DMS53 treated with DMSO at 0.1 percent for 48 hours (cell line): ENCODE measurements around the gene MRPL12.

ENCODE experiments used
- DNase-seq: peaks from one replicate; lab custom pipeline; 2025; ENCODE audit not compliant: unreplicated experiment; lab: John Stamatoyannopoulos, UW

Gene MRPL12

DNA sequence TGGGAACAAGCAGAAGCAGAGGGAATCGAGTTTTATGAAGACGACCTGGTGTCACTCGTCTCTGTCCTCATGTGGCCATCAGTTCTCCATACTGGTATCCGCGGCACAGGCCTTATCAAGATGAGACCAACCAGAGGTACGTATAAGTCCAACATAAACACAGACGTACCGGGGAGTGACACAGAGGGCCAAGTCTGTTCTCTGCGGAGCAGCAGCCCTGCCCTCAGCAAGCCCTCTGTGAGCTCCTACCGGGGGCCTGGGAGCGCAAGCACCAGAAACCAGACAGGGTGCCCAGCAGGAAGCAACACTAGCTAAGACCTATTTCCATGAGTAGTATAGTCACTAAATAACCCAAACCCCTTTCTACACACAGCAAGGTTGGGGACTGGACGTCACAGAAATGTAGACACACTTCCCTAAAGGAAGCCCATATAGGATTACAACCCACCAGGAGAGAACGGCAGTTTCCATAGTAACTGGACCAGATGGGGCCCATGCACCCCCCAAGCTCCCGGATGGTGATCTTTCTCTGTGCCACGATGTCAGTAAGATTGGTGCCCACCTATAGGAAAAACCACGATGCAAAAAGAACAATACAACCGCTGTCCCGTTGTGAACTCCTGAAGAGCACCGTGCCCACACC lies 20.5 kb upstream of the MRPL12 start:
- no peak for DNase-seq

DNA sequence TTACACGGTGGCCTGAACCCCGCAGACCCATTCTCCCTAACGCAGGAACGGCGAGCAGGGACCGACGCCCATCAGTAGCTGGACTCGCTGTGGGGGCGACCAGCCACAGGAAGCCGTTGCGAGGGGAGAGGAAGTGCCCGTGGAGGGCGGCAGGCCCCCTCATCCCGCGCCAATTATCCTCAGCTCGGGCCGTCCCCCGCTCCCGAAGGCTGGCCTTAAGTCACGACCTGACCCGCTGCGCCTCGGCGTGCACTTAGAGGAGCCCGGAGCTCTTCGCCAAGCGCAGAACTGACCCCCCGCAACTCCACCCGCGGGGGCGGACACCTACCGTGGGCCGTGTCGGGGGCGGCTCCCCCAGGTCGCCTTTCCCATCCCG lies 20.0 kb upstream of the MRPL12 start:
- no peak for DNase-seq

DNA sequence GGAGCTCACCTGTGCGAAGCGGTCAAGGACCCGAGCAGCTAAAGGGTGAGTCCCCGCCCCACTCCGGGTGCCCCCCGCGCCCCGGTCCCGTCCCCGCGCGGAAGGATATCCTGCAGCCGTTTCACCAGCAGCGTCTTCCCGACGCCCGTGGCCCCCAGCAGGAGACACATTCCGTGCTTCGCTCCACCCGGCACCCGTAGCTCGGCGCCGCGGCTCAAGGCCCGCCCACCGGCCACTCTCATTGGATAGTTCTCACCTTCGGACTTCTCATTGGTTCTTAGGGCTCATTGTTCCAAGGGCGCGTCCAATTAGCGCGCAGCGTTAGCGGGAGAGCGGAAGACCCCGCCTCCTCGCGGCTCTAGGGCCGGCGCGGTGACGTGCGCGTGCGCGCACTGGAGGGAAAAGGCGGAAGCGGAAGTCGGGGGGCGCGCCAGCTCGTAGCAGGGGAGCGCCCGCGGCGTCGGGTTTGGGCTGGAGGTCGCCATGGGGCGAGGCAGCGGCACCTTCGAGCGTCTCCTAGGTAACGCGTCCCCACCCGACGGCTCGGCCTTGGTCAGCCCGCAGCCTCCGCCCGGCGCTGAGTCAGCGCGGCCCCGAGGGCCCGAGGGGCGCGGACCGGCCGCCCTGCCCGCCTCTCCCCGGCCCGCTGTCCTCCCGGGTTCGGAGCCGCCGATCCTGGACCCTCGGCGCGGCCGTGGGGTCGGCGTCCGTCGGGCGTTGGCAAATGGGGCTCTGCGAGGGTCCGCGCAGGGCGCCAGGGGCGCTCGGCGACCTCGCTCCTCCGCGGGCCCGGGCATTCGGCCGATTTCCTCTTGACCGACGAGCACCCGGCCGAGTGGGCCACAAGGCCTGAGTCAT lies 19.4 kb upstream of the MRPL12 start, which contains the start of the genes ARL16 and HGS:
TSS of gene ARL16 (minus strand) at position 214 of the 858 bp plus-strand sequence. CDS start at position 170, 44 bp downstream.
TSS of gene HGS (plus strand) at position 428 of the 858 bp plus-strand sequence. CDS start at position 484, 56 bp downstream.
- peak; percentile 96 for DNase-seq

DNA sequence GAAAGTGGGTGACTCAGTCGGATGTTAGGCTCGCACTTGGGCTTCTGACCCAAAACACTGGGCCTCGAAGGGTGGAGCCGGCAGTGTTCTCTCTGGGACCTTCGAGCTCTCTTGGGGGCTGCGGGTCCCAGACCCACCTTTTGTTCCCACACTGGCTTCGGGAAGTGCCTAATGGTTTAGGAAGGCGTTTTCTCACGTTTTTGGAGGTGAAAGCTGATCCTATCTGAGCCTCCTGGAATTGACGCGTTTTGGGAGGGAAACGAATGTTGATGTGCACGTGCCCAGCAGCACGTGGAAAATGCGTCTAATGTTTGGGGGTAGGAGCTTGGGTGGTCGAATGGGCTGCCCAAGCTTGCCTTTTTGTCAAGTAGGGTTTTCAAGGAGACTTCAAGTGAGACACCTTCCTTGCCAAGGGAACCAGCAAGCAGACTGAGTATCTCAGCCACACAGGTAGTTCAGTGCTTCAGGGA lies 18.7 kb upstream of the MRPL12 start:
- no peak for DNase-seq

DNA sequence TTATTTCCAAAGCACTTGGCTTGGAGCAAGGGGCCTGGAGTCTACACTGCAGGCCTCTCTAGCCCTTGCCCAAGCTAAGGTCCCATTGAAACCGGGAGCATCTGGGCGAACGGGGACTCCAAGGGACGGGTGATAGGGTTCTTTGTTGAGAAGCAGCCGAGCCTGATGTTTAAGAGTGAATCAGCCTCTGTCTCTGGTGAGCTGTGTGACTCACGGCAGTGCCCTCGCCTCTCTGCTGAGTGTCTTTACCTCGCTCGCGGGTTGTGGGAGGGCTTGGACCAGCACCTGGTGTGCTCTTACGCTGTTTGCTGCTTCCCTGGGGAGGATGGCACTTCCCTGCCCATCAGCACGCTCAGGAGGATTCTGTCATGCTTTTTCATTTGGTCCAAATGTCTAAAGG lies 18.1 kb upstream of the MRPL12 start:
- no peak for DNase-seq

DNA sequence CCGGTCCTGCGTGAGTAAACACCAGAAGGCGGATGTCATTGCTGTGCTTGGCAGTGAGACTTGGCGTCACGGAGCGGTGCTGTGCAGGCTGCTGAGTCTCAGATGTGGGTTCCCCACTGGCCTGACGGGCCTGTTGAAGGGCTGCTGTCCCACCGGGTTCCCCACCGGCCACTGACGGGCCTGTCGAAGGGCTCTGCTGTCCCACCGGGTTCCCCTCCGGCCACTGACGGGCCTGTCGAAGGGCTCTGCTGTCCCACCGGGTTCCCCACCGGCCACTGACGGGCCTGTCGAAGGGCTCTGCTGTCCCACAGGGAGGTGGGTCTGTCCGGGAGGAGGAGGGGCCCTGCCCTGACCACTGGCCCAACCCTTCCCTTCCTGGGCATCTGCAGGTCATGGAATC lies 16.6 kb upstream of the MRPL12 start:
- no peak for DNase-seq

DNA sequence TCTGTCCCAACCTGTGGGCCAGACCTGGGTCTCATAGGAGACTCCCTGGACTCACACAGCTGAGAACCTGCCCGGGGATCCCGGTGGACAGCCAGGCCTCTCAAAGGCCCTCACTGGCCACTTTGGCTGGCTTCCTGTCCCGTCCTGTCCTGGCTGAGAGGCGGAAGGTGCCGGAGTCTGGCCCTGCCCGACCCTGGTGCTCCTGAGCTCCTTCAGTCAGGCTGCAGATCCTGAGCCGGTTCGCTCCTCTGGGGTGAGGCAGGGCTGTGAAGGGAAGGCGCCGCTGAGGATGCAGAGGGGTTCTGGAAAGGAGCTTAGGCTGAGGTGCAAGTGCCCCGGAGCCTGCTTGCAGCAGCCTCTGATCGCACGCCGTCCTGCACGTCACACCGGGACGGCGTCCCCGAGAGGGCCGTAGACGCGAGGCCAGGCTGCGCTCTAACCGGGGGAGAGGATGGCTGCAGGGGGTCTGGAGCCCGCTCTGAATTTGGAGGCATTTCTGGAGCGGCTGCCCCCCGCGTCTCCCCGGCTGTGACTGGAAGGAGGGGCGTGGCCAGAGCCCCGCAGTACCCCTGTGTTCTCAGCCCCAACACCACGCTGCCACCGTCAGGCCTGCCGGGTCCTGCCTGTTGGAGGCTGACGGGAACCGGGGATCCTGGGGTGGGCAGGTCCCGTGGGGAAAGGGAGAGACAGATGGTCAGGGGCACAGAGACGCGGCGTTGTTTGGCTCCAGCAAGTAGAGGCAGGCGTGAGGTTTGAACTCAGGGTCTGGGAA lies 15.2 kb upstream of the MRPL12 start:
- DNase-seq = no peak

DNA sequence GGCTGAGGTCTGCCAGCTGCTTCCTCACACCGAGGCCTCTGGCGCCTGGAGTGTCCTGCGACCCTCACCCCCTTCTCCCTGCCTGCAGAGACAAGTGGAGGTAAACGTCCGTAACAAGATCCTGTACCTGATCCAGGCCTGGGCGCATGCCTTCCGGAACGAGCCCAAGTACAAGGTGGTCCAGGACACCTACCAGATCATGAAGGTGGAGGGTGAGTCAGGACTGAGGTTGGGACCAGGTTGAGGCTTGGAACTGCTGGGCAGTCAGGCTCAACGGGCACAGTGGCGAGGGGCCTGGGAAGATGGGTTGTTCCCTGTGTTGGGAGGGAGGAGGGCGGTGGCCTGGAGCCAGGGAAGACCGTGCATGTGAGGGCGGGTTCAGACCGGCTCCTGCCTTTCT lies 14.6 kb upstream of the MRPL12 start:
- DNase-seq = no peak

DNA sequence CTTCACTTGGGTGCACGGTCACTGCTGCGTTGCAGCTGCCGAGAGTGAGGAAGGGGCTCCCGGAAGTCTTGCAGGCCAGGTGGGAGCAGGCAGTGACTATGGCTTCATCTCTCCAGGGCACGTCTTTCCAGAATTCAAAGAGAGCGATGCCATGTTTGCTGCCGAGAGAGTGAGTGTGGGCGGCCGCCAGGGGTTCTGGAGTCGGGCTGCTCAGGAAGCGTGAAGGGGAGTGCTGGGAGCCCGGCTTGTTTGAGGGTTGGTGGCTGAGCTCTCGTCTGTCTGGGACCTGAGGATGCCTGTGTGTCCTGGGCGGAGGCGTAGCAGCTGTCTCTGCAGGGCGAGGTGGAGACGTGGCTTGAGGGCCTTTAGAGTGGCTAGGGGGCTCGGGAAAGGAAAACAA lies 13.1 kb upstream of the MRPL12 start:
- no peak for DNase-seq

DNA sequence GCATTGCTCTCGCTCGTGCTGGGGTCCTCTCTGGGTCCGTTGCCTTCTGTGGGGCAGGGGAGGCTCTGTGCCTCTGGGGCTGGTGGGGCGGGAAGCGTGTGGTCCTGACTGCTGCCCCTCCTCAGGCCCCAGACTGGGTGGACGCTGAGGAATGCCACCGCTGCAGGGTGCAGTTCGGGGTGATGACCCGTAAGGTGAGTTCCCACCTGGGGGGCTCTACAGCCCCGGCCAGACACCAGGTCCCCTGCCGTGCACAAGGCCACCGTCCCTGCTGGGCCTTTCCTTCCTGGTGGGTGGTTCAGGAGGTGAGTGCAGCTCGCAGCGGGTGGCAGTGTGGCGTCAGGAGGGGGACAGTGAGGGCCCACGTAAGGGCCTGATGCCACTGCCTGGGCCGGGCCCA lies 12.6 kb upstream of the MRPL12 start:
- DNase-seq = no peak

DNA sequence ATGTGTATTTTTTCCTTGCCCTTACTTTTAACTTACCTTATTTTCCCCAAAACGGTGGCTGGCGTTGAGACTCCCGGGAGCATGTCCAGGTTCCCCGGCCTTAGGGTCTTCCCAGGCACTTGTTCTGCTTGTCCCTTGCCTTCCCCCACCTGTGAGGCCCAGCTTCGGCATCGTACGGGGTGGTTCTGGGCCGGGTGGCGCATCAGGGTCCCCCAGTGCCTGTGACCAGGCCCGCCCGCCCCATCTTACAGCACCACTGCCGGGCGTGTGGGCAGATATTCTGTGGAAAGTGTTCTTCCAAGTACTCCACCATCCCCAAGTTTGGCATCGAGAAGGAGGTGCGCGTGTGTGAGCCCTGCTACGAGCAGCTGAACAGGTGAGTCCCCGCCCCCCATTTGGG lies 12.0 kb upstream of the MRPL12 start:
- no peak for DNase-seq

DNA sequence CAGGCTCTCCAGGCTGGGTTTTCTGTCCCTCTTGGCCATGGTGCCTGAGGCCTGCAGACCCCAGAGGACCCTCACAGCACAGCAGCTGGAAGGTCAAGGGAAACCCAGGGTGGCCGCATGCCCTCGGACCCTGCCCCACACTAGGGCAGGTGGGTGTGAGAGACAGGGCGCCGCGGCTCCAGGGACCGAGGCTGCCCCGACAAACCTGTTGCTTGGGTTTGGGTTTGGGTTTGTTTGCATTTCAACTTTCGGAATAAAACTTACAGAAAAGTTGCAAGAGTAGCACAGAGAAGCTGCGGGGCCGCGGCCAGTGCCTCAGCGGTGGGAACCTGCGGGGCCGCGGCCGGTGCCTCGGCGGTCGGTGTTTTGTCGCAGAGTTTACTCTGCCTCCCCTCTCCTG lies 11.6 kb upstream of the MRPL12 start:
- no peak for DNase-seq

DNA sequence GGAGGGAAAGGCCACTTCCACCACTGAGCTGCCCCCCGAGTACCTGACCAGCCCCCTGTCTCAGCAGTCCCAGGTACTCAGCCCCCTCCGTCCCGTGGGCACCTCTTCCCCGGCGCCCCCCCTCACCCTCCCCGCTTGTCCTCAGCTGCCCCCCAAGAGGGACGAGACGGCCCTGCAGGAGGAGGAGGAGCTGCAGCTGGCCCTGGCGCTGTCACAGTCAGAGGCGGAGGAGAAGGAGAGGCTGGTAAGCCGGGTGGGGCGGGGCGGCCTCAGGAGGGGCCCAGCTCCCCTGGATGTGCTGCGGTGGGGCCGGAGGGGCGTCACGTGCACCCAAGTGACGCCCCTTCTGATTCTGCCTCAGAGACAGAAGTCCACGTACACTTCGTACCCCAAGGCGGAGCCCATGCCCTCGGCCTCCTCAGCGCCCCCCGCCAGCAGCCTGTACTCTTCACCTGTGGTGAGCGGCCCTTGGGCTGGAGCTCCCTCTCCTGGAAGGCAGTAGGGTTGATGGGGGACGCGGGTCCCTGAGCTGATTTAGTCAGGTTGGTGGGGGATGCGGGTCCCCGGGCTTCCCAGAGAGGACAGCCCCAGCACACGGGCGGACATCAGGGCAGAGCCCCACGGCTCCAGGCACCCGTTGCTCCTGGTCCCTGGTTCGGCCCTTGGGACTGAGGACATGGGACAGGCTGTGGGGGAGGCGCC lies 9.5 kb upstream of the MRPL12 start:
- no peak for DNase-seq

DNA sequence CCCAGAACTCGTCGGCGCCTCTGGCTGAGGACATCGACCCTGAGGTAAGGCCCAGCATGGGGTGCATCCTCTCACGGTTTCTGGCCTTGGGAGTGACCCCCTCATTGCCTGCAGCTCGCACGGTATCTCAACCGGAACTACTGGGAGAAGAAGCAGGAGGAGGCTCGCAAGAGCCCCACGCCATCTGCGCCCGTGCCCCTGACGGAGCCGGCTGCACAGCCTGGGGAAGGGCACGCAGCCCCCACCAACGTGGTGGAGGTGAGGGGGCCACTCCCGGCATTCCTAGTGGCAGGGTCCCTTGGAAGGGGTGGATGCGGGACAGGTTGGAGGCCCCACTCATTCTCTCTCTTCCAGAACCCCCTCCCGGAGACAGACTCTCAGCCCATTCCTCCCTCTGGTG lies 8.4 kb upstream of the MRPL12 start:
- no peak for DNase-seq

DNA sequence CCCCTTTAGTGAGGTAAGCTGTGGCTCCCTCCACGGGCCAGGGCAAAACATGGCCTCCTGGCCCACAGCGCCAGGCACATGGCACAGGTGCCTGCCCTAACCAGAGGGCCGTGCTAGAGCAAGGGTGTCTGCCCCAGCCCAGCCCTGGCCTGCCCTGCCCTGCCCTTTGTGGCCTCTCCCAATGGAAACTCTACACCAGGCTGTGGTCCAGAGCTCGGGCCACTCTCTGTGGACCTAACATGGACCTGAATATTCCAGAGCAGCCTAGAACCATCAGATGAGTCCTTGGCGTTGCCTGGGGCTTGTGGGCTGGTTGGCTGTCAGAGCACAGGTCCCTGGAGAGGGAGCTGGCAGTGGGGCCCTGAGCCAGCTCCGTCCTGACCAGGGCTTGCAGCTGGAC lies 8.0 kb upstream of the MRPL12 start:
- DNase-seq = no peak

DNA sequence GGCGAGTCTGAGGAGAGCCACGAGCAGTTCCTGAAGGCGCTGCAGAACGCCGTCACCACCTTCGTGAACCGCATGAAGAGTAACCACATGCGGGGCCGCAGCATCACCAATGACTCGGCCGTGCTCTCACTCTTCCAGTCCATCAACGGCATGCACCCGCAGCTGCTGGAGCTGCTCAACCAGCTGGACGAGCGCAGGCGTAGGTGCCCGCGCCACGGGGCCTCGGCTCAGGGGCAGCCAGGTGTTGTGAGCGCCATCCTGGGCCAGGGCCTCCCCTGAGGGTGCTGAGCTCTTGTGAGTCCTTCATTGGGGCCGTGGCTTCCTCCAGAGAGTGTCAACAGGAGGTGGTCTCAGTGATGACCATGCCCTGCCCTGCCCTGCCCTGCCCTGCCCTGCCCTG lies 7.4 kb upstream of the MRPL12 start:
- DNase-seq = no peak

DNA sequence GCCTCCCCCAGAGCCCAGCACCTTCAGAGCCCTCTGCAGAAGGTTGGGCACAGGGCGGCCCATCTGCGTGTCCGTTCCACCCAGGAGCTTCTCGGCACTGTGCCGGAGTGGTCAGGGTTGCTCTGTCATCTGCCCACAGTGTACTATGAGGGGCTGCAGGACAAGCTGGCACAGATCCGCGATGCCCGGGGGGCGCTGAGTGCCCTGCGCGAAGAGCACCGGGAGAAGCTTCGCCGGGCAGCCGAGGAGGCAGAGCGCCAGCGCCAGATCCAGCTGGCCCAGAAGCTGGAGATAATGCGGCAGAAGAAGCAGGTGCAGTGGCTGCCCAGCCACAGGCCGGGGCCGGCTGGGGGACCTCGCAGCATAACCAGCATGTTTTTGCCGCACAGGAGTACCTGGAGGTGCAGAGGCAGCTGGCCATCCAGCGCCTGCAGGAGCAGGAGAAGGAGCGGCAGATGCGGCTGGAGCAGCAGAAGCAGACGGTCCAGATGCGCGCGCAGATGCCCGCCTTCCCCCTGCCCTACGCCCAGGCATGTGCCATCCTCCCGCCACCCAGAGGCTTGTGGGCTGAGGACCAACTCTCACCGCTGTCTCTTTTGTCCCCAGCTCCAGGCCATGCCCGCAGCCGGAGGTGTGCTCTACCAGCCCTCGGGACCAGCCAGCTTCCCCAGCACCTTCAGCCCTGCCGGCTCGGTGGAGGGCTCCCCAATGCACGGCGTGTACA lies 6.8 kb upstream of the MRPL12 start:
- DNase-seq = no peak

DNA sequence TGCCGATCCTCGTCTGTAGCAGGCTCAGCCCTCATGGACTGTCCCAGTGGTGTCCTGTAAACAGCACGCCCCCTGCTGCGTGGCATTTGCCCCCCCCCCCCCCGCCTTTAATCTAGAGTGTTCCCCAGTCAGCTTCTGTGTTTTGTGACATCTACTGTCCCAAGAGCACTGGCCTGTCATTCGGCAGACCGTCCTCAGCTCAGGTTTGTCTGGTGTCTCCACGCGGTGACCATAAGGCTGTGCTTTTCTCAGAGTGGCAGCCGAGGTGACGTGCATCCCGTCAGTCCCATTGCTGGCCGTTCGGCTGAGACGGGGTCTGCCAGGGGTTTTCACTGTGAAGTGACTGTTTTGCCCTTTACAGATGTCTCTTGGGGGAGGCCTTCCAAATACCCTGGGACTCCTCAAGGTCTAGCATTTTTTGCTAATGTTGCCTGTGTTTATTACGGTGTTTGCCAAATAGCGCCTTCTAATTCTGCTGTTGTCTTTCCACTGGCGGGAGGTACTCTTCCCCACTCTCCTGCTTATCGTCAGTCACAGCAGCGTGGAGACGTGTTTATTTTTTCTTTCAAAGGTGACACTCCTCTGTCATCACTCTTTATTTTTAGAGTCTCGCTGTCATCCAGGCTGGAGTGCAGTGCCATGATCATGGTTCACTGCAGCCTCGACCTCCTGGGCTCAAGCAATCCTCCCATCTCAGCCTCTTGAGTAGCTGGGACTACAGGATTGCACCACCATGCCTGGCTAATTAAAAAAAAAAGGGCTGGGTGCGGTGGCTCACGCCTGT lies 5.7 kb upstream of the MRPL12 start:
- DNase-seq = no peak
